NK-92 (cell line): Measurements from ENCODE around the gene PREX1.
"Not testable (repeated sequence)": the region's sequence is repeated elsewhere in the genome, so short reads cannot be mapped to it uniquely, and the experiment has no call there.

Source experiments
- DNase-seq: peaks from one replicate; lab custom pipeline; 2025; ENCODE audit not compliant: unreplicated experiment; lab: John Stamatoyannopoulos, UW

The PREX1 gene

DNA sequence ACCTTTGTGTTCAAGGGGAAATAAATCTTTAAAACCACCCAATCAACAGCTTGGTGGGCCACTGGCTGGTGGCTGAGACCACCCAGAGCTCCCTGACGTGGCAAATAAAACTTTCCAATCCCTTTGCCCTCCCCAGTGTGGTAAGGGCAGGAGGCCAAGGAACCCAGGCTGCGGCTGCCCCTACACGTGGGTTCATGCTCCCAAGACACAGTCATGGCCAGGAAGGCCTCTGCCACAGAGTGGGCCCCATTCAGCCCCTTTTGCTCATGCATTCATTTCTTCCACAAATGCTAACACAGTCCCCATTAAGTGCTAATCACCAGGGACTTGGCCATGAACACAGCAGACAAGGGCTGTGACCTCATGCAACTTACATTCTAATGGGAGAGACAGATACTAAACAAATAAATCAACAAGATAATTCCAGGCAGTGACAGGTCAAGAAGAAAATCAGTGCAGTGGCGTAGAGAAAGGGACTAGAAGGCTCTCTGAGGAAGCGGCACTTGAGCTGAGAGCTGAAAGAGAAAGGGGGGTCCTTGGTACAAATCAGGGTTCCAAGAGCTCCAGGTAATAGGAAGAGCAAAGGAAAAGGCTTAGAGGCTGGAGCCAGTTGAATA lies 13.8 kb downstream of the PREX1 start:
- no peak for DNase-seq

DNA sequence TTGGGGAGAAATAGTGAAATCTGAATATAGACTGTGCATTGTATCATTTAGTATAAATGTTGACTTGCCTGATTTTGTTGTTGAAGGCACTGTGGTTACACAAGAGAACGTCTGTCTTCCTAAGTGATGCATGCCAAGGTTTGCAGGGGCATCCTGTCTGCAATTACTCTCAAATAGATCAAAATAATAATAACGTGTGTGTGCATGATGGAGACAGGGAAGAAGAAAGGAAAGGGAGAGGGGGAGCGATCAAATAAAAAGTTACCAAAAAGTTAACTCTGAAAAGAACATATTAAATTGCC lies 14.4 kb downstream of the PREX1 start:
- no peak for DNase-seq

DNA sequence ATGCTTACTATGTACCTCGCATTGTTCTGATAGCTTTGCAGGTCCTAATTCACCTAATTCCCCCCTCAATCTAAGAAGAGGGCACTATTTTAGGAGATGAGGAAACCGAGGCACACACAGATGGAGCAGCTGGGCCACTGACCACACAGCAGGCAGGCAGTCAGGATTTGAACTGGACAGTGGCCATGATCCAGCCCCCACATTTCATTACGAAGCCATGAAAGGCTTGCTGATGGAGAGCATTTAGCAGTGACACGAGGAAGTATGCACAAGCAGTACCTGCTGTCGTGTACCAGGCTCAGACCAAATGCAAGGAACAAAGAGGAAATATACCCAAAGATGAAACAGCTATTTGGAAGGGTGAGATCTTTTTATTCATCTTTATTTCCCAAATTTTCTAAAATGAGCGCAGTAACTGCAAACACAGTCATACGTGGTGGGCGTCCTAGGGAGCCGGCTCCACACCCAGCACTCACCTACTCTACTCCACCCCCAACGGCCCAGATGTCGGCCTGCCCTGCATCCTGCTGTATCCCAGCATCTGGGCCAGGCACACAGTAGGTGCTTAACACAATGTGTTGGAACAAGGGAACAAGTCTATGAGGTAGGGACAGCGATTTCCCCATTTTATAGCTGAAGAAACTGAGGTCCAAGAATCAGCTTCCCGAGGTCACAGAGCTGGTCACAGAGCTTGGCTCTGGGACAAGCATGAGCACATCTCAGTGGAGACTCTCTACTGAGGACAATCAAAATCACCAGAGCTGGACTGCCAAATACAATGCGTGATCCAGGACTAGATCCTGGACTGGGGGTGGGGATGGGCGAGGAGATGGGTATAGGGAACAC lies 15.0 kb downstream of the PREX1 start:
- DNase-seq, result no peak

DNA sequence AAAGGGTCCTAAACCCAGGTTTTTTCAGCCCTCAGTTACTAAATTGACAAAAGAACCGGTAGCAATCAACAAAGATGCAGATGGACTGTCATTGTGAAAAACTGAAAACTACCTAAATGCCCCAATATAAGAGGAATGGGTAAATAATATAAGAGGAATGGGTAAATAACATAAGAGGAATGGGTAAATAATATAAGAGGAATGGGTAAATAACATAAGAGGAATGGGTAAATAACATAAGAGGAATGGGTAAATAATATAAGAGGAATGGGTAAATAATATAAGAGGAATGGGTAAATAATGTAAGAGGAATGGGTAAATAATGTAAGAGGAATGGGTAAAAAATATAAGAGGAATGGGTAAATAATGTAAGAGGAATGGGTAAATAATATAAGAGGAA lies 15.7 kb downstream of the PREX1 start:
- not testable (repeated sequence) for DNase-seq

DNA sequence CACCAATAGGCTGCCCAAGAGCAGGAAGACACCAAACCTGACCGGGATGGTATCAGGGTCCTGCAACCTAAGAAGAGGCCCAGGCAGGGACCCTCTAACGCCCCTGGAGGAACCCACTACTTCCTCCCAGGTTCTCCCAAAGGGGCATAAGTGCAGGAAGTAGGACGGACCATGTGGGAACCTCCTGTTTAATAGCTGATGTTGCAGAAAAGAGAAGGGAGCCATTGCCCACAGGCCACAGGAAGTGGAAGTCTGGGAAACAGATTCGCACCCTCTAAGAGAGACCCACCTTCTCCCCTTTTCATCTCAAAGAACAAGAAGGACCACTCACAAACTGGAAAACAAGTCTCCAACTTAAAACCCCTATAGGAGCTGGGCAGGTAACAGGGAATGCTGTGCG lies 18.1 kb downstream of the PREX1 start:
- no peak for DNase-seq

DNA sequence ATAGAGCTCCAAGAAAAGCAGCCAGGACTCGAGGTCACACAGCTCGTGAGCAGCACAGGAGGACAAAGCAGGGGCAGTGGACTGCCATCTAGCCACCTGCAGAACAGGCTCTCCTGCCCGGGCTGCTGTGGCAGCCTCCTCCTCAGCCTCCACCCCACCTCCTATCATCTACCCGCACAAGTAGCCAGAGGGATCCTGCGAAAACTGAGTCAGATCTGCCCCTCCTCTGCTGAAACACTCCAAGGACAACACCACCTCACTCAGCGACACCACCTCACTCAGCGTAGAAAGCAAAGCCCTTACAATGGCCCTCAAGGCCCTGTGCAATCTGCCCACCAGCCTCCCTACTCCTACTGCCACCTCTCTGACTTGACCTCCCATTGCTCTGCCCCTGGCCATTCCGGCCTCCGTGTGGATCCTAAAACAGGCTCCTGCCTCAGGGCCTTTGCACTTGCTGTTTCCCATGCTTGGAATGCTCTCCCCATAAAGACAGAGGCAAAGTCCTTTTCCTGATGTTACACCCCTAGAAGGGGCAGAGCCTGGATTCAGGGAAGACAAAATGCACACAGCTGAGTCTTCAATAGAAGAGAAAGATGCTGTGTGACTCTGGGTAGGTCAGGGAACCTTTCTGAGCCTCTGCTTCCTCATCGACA lies 19.3 kb downstream of the PREX1 start:
- DNase-seq, result no peak

DNA sequence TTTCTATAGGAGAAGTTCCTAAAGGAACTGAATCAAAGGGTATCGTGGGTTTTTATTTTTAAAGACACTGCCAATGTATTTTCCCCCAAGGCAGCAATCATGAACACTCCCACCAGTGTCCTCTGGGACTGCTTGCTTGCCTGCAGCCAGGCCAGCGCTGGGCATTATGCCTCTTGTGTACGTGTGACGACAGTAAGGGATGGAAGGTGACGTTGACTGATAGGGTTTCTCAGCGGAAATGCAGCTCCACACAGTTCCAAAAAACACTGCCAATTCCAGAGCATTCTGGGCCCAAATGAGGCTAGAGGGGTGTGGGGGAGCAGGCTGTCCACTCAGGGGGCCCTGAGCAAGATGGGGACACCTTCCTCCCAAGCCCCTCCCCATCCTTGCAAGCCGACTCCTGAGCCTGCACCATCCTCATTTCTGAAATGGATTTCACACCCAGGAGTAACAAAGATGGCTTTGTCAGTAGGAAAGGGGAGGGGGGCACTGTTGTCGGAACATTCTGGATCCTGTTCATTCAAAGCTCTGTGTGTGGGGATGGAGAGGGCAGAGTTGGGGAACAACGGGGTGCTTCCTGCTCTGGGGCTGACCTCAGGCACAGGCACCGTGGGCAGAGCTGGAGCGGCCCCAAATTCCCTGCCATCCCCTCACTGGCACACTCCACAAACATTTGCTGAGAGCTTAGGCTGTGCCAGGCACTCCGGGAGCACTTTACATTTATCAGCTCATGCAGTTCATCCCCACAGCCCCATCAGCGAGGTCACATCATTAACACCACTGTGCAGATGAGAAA lies 20.0 kb downstream of the PREX1 start:
- DNase-seq, result no peak

DNA sequence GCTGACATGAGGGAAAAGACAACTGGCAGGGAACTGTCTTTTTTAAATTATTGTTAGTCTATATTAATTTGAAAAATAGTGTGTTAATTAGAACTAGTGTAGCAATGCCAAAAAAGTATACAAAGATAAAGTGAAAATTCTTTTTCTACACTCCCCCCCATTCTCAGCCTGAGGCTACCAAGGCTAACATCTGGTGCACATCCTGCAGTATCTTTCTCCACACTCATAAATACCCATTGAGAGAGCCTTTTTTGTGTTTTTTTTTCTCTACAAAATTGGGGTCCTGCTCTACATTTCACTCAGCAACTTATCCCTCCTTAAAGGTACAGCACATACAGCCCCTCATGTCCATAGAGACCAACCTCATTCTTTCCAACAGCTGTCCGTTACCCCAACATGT lies 20.7 kb downstream of the PREX1 start:
- DNase-seq, result no peak

DNA sequence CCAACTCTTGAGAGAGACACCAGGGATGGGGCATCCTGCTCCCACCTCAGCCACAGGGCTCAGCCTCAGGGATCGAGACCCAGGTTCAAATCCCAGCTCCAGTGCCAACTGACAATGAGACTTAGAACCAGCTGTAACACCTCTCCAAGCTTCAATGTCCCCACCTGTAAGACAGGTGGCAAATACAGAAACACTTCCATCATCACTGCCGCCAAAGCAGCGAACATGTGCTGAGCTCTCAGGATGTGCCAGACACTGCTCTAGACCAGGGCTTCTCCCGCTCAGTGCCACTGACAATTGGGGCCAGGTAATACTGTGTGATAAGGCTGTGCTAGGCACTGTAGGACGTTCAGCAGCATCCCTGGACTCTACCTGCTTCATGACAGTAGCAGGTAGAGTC lies 22.1 kb downstream of the PREX1 start:
- DNase-seq, result no peak

DNA sequence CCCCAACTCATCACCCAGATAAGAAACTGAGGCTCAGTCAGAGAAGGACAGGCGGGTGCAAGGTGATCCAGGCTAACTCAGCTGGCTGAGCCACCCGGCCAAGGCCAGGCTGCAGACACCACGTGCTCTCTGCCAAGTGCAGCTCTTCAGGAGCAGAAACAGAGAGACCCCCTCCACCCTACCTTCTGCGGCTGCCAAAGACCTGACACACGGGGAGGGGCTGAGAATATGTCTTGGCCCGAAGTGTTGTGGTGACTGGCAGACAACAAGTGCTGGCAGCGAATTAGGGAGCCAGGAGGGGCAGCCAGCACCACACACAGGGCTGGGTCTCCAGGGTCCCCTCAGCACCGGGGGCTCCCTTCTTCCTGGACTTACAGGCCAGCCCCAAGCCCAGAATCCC lies 22.5 kb downstream of the PREX1 start:
- no peak for DNase-seq

DNA sequence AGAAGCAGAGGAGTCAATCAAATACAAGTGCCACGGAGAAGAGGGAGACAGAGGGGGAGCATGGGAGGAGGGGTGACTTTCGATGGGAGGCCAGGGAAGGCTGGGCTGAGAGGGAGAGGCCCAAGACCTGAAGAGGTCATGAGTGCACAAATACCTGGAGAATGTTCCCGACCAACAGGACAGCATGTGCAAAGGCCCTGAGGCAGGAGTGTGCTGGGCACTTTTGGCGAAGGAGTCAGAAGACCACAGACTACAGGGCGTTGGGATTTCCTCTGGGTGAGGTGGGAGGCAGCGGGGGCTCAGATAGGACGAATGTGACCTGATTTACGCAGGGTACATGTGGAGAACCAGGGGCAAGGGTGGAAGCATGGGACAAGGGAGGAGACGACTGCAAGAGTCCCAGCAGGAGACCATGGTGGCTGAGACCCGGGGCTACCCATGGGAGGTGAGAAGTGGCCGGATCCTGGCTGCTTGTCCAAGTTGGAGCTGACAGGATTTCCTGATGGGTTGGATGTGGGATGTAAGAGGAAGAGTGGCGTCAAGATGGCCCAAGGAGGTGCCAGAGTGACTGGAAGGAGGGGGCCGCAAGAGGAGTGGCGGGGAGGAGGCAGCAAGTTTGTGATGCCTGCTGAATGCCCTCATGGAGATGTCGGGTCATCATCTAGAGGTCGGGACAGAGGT lies 23.4 kb downstream of the PREX1 start:
- no peak for DNase-seq

DNA sequence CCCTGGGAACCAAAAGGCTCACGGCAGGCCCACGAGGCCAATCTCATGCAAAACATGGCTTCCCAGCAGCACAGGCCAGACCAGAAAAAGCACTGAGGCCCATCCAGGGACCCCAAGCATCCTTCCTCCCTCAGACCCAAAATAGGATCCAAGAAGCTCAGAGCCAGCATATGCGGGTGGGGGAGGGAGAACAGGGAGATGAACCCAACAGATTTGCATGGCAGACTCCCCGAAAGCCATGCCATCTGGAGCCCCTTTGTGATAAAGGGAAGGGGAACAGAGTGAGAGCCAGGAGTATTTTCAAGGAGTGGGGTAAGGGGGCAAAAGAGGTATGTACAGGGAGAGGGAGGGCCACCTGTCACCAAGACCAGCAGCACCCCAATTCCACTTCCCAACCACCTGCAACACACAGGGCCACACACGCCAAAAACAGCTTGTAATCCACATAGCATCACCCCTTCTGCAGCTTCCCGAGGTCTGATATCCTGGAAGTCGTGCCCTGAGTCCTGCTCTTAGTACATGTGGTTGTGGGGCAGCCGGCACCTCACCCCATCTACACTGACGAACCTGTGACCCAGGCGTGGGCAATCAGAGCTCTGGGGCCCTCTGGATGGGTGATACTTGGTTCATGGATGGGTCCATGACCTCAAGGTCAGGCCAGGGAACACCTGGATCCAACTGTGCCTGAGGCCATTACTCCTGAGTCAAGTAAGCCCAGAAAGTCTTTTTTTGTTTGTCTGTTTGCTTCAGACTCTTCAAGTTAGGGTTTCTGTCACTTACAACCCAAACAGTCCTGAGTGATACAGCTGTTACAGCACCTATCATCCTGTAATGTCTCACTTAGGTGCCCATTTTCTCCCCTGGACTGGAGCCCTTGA lies 24.4 kb downstream of the PREX1 start:
- DNase-seq, result no peak

DNA sequence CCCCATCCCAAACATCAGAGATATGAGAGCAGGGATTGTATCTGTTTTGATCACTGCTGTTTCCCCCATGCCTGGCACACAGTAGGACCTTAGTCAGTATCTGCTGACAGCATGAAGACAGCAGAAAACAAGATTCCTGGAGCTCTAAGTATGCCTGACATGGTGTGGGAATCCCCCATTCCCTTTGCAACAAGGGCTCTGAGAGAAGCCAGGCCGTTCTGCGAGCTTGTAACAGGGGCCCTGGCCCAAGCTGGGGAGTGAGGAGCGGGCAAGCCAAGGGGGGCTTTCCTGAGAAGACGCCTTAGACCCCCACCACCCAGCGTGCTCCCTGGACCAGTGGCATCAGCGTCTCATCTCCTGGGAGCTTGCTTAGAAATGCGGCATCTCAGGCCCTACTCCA lies 25.2 kb downstream of the PREX1 start:
- no peak for DNase-seq

DNA sequence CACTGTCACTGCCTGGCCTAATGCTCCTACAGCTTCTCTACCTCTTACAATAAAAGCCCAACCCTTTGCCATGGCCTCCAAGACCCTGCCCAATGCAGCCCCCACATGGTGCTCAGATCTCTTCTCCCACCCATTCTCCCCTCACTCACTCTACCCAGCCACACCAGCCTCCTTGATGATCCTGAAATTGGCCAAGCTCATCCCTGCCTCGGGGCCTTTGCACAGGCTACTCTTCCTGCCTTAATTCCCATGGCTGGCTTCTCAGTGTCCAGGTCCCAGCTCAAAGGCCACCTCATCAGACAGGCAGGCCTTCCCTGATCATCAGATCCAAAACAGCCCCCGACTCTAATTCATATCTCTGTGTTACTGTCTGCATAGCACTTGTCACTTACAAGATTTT lies 25.6 kb downstream of the PREX1 start:
- no peak for DNase-seq

DNA sequence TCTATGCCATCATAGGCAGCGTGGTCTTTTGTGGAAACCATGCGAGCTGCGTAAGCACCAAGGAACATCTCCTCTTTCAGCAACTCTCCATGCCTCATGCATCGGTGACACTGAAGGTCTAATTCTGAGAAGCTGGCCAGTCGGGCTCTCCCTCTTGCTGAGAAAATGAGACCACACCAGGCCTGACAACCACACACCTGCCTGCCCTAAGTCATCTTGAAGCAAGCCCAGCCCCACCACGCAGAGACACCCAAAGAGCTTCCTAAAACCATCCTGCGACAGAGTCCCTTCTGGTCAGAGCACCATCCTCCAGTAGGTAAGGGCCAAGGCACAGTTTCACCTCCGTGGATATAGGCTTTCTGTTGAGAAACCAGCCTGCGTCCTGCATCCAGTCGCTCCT lies 26.6 kb downstream of the PREX1 start:
- no peak for DNase-seq

DNA sequence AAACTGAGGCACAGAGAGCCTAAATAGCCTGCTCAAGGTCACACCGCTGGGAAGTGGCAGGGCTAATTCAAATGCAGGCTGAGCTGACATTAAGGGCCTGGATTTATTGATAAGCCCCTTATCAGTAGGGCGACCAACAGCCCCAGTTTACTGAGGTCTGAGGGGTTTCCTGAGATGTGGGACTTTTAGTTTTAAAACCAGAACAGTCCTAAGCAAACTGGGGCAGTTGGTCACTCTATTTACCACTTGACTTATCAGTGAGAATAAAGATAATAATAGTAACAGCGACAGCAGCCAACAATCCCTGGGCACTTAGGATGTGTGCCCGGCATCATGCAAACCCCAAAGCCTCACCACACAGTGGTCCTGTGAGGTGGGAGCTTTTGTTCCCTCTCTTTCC lies 27.6 kb downstream of the PREX1 start:
- no peak for DNase-seq

DNA sequence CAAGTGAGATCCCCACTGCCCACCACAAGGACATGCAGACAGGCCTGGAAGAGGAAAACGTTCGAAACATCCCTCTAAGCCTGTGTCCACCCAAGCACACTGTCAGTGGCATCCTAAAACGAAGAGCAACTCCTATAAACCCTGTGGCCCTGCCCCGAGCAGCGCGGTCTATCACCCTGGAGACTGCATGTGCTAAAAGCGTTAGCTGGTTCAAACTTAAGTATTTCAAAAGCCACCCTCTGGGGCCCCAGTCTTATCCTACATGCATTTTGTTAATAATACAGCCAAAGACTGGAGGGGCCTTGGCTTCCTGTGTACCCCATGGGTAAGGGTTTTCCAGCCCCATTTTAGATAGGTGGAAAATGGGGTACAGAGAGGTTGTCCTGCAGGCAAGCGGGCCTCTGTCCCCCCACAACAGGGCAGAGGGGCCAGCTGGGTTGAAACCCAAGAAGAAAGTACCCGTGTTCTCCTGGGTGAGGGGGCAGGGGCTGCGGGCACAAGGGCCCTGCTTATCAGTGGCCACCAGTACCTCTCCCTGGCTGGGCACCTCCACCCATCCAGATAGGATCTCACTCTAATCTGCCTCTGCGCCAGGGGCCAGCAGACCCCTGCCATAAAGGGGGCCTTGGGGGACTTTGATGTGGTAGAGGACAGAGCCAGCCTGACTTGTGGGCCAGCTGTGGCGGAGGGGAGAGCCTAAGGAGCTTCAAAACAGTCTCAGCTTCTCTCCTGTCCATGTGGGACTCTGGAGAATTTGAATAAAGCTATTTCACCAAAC lies 28.3 kb downstream of the PREX1 start:
- DNase-seq, result no peak

DNA sequence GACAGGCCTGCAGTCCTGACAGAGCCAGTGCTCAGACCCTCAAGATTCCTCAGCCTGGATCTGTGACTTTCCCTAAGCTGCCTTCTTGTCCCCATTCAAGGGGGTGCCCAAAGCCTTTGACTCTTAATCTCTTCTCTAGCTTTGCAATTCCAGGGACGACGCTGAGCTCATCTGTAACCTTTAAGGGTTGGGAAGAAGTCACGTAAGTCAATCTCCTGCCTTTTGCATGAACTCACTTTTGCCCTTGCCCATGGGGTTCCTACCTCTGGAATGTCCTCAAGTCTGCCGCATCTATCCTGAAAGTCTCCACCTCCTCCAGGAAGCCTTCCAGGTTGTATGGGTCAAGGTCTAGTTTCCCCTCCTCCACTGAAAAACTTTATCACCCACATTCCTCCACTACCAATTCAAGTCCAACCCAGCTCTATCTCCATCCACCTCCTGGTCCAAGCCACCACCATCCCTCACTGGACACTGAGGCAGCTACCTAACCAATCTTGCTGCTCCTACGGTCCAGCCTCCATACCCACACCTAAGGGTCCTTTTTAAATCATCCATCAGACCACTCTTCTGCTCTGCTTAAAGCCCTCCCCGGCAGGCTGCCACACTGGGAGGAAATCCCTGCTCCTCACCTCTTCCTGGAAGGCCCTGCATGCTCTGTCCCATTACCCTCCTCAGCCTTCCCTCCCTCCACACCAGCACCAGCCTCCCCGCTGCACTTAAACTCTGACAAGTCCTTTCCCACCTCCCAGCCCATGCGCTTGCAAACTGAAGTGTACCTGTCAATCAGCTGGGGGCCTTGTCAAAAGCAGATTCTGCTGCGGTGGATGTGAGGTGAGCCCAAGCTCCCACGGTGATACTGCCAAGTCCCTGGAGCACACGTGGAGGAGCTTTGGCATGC lies 29.7 kb downstream of the PREX1 start:
- DNase-seq, result no peak
